NCI-H345 treated with DMSO at 0.1 percent for 48 hours (cell line): ENCODE data around the gene NLRP9.

ENCODE experiments used
- DNase-seq: peaks from one replicate; lab custom pipeline; 2025; ENCODE audit not compliant: unreplicated experiment; lab: John Stamatoyannopoulos, UW

Gene NLRP9

GRCh38 chr19:55704494-55705245, 33.5 kb downstream of the NLRP9 start:
- no peak for DNase-seq

GRCh38 chr19:55703790-55704215, 34.4 kb downstream of the NLRP9 start:
- no peak for DNase-seq

- no peak for DNase-seq
Measured at GRCh38 chr19:55702131-55702627, 36.0 kb downstream of the NLRP9 start.

DNA sequence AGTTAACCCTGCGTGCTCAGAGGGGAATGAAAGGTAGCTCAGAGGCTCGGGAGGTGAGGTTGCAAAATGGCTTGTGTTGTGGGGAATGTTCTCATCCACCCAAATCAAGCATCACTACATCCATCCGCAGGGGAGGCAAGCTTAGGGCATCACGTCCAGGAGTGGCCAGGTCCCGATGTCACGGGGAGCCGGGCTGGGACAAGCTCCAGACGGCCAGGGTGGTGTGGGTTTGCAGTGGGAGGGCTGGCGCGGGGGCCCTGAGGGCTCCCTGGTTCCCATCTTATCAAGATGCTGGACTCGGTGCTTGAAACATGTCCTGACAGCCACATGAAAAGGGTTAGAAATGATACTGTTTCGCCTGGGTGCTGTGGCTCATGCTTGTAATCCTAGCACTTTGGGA, 37.4 kb downstream of the NLRP9 start:
- no peak for DNase-seq

- no peak for DNase-seq
Measured at GRCh38 chr19:55699221-55699620, 39.0 kb downstream of the NLRP9 start.

DNA sequence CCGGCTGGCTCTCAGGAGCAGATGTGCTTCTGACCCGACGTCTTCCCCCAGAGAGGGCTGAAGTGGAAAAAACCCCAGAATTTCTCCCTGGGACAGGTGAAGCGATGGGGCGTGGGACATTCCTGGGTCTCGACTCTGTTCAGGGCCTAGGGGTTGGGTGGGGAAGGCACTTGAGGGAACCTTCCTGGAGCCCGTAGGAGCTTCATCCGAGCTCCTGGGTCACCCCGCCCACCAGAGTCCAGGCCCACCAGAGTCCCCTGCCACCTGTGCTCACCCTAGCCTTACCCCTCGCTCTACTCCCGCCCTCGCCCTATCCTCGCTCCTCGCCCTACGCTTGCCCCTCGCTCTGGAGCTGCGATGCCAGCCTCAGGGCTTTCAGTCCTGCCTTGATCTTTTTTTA, 39.9 kb downstream of the NLRP9 start:
- no peak for DNase-seq

GRCh38 chr19:55697698-55698097, 40.5 kb downstream of the NLRP9 start:
- no peak for DNase-seq

GRCh38 chr19:55697069-55697440, 41.1 kb downstream of the NLRP9 start:
- no peak for DNase-seq

DNA sequence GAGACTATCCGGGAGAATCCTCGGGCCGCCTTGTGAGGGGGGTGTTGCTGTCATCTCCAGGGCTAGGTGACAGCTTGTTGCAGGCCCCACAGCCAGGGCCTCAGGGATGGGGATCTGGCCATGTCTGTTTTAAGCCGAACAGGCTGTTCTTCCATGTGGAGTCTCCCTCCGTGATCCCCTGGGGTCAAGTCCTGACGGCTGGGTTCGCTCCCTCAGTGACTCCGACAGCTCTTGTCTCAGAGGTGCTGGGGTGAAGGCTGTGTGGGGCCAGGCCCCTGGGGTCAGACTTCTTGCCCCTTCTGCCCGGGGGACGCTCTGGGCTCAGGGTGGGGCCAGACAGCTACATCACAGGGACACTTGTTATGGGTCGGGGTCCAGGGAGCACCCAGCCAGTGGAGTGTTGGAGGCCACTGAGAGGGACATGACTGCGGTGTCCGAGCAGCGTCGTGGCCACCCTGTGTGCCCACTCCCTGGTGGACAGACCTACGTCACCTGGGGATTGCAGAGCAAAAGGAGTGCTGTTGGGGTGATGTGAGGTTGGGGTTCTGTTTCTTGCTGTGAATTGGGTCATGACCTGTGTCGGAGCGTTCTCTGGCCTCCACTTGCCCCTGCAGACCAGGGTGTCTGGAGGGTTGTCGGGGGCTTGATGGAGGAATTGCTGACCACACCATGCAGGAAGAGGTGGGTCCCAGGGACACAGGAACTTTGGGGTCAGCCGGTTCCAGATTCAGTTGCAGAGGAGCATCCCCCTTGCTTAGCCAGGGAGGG, 41.7 kb downstream of the NLRP9 start:
- no peak for DNase-seq

DNA sequence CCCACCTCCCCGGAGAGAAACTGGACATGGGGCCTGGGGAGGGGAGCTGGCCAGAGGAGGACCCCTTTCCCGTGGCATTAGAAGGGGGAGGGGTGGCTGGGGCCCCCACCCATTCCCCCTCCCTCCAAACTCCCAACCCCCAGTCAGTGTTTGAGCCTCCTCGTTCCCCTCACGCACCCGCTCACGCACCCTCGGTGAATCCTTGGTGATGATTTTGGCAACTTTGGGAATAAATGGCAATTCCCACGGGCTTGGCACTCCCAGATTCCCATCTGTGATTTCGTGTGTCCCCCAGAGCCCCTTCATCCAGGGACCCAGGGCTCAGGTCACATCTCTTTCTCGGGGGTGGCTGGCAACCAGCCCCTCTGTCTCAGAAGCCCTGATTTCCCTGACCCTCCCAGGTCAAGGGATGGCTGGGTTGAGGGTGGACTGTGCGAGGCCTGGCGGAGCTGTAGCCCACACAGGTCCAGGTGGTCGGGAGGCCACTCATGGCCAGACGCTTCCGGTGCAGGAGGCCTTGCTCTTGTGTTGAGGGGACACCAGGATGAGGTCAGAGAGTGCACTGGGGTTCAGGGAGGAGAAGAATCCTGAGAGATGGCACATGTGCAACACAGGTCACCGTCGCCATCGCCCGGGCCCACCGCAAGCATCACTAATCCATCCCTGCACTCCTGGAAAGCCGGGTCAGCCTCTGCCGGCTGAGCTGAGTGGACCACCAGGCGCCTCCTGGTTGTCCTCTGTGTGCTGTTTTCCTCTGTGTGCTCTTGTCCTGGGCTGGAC, 42.5 kb downstream of the NLRP9 start:
- DNase-seq: no peak

DNA sequence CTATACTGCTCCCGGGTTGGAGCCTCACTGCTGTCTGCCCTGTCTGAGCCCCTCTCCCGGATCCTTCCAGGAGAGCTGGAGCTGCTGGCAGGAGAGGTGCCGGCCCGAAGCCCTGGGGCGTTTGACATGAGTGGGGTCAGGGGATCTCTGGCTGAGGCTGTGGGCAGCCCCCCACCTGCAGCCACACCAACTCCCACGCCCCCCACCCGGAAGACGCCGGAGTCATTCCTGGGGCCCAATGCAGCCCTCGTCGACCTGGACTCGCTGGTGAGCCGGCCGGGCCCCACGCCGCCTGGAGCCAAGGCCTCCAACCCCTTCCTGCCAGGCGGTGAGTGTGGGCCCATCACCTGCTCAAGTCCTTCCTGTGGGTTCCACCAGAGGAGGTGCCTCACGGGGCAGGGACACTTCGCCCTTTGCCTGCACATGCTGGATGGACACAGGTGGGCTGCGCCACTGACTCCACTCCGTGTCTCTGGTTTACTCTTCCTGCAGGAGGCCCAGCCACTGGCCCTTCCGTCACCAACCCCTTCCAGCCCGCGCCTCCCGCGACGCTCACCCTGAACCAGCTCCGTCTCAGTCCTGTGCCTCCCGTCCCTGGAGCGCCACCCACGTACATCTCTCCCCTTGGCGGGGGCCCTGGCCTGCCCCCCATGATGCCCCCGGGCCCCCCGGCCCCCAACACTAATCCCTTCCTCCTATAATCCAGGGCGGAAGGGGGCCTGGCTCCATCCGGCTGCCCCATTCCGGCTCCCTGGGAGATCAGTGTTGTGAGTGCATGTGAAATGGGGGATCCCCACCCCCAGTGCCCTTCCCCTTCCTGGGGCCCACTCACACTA, 43.3 kb downstream of the NLRP9 start:
- no peak for DNase-seq

GRCh38 chr19:55694241-55694655, 44.0 kb downstream of the NLRP9 start:
- DNase-seq: no peak

GRCh38 chr19:55693336-55693974, 44.7 kb downstream of the NLRP9 start:
- no peak for DNase-seq

GRCh38 chr19:55692681-55693081, 45.5 kb downstream of the NLRP9 start:
- DNase-seq: no peak

GRCh38 chr19:55691561-55692481, 46.4 kb downstream of the NLRP9 start:
- no peak for DNase-seq

- no peak for DNase-seq
Measured at GRCh38 chr19:55690769-55691545, 47.2 kb downstream of the NLRP9 start.

DNA sequence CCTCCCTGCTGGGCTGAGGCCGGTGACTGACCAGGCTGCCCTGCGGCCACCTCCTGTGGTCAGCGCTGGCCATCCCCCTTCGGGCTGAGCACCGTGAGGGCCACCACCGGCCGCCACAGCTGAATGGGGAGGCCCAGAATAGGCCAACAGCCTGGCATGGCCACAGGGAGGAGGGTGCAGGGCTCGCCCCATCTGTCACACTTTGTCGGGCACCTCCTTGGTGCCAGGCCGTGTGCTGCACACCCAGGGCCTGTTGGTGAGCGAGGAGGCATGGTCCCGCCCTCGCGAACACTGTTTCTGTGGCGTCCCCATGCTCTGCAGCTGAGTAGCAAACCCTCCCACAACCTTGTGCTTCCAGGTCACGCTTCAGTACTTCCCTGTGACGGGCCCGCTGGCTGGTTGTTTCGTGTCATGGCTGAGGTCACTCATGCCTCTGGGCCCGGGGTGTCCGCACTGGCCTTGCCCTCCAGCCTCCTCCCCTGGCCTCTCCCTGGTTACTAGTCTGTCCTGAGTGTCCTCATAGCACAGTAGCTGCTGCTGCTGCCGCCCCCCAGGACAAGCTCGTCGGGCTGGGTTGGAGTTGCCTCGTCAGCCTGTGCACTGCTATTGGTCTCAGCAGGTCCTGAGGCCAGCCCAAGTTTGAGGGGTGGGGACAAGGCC, 48.0 kb downstream of the NLRP9 start:
- no peak for DNase-seq
